T-helper 9 cell (primary cell): Measurements from ENCODE around the gene DLG2.
"Not testable (repeated sequence)": the region's sequence is repeated elsewhere in the genome, so short reads cannot be mapped to it uniquely, and the experiment has no call there.

ENCODE experiments used
- DNase-seq: peaks from one replicate; pipeline ENCODE4 v3.0.0-alpha.2; 2020

Gene DLG2

GRCh38 chr11:84319863-84320262 lies 1307.3 kb downstream of the DLG2 start:
- no peak for DNase-seq

- no peak for DNase-seq
These were observed 1310.1 kb downstream of the DLG2 start for GRCh38 chr11:84316866-84317555.

GRCh38 chr11:84313830-84314359 lies 1313.2 kb downstream of the DLG2 start:
- DNase-seq: no peak

GRCh38 chr11:84310268-84310667 lies 1316.9 kb downstream of the DLG2 start:
- DNase-seq: no peak

GRCh38 chr11:84308491-84308890 lies 1318.7 kb downstream of the DLG2 start:
- not testable (repeated sequence) for DNase-seq

- no peak for DNase-seq
These were observed 1327.1 kb downstream of the DLG2 start for GRCh38 chr11:84300092-84300491.

GRCh38 chr11:84297570-84297969 lies 1329.6 kb downstream of the DLG2 start:
- DNase-seq: no peak

GRCh38 chr11:84295815-84296214 lies 1331.3 kb downstream of the DLG2 start:
- no peak for DNase-seq

GRCh38 chr11:84292955-84293354 lies 1334.2 kb downstream of the DLG2 start:
- no peak for DNase-seq

- no peak for DNase-seq
These were observed 1335.1 kb downstream of the DLG2 start for GRCh38 chr11:84292006-84292405.

- no peak for DNase-seq
These were observed 1336.5 kb downstream of the DLG2 start for GRCh38 chr11:84290647-84291046.

- DNase-seq: no peak
These were observed 1337.7 kb downstream of the DLG2 start for GRCh38 chr11:84289381-84289906.

GRCh38 chr11:84273541-84273940 lies 1353.6 kb downstream of the DLG2 start:
- no peak for DNase-seq

- no peak for DNase-seq
These were observed 1356.7 kb downstream of the DLG2 start for GRCh38 chr11:84270466-84270865.

- DNase-seq: no peak
These were observed 1363.1 kb downstream of the DLG2 start for GRCh38 chr11:84264066-84264465.

- DNase-seq: no peak
These were observed 1365.4 kb downstream of the DLG2 start for GRCh38 chr11:84261707-84262106.

GRCh38 chr11:84260862-84261261 lies 1366.3 kb downstream of the DLG2 start:
- no peak for DNase-seq

- DNase-seq: no peak
These were observed 1370.5 kb downstream of the DLG2 start for GRCh38 chr11:84256618-84257017.

- DNase-seq: no peak
These were observed 1371.7 kb downstream of the DLG2 start for GRCh38 chr11:84255483-84255882.

- DNase-seq: no peak
These were observed 1376.1 kb downstream of the DLG2 start for GRCh38 chr11:84250834-84251613.

- DNase-seq: no peak
These were observed 1377.6 kb downstream of the DLG2 start for GRCh38 chr11:84249344-84250135.

GRCh38 chr11:84247926-84248325 lies 1379.2 kb downstream of the DLG2 start:
- DNase-seq: no peak

GRCh38 chr11:84247129-84247528 lies 1380.0 kb downstream of the DLG2 start:
- no peak for DNase-seq
